M059J (cell line): ENCODE measurements around the gene SLC8A1. TPM values are rescaled to one million over a fixed set of nuclear protein-coding genes. Genes with fewer than 3 reads are reported as not detected.

Experiments
- DNase-seq: peaks from one replicate; pipeline ENCODE4 v3.0.0-alpha.2; 2012; ENCODE audit warnings: low read depth
- total RNA-seq: library from RNA; depleted of rRNA; stranded (reverse); fragments of >200 nt; shearing (Covaris generic); gene quantifications from 2 replicates; pipeline ENCODE4 v1.2.3, GENCODE V29; 2014

SLC8A1 gene
- total RNA-seq, 1 experiment from 2014 or later, result 1.9 TPM

- DNase-seq, result no peak
Measured at GRCh38 chr2:40193670-40194026, 258.2 kb downstream of the SLC8A1 start.

GRCh38 chr2:40192864-40193669 lies 258.8 kb downstream of the SLC8A1 start:
- DNase-seq, result peak; percentile 27

DNA sequence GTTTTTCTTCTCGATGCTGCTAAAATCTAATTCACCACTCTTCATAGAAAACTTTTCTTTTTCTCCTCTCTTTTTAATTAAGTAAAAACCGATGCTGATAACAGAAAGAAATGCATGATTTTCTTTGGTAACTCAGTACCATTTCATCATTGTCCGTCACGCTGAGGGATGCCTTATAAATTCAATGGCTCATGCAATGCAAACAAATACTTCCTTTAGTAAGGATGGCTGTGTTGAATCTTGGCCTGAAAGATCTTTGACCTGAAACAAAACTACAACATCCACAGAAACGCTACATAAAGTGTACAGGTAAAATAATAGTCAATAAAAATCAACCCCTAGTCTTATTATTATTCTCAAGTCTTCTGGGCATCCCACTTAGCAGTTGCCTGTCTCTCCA lies 261.4 kb downstream of the SLC8A1 start:
- DNase-seq, result no peak

GRCh38 chr2:40189881-40190280 lies 262.0 kb downstream of the SLC8A1 start:
- no peak for DNase-seq

DNA sequence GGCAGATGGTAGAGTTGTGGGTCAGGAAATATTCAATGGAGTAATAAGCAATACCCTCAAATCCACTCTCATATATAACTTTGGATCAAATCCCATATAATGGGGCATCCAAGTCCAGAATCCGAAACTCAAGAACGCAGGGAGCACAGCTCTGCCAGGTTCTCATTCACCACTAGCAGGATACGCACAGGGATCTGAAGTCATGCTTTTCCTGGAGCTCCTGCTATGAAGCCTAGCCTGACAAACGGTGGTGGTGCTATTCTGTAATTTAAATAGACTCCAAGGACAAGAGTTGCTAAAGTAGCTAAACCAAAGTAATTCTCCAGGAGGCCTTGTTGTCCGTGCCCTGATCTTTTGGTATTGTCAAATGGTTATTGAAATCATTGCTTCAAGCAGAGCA lies 264.8 kb downstream of the SLC8A1 start:
- DNase-seq, result no peak

- DNase-seq, result peak; percentile 3
Measured at GRCh38 chr2:40184551-40184950, 267.3 kb downstream of the SLC8A1 start.

- DNase-seq, result no peak
Measured at GRCh38 chr2:40181855-40182254, 270.0 kb downstream of the SLC8A1 start.

GRCh38 chr2:40179801-40180200 lies 272.1 kb downstream of the SLC8A1 start:
- DNase-seq, result no peak

DNA sequence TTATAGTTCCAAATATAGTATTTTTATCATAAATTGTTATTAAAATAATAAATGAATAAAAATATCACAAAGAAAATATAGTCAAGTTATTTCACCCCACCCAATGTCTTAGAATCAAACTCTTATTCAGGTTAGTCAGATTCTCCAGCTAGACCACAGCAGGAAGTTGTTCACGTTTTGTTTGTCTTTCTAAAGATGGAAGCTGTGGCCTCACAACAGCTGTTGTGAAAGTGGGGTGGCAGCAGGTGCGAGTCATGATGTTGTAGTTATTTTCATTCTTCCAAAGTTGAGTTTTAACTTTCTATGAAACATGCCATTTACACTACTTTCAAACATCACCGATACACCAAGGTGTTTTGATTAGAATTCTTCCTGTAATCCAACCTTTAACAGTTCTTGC lies 272.9 kb downstream of the SLC8A1 start:
- DNase-seq, result peak; percentile 24

GRCh38 chr2:40178171-40178778 lies 273.6 kb downstream of the SLC8A1 start:
- DNase-seq, result no peak

- DNase-seq, result no peak
Measured at GRCh38 chr2:40177366-40177765, 274.5 kb downstream of the SLC8A1 start.

DNA sequence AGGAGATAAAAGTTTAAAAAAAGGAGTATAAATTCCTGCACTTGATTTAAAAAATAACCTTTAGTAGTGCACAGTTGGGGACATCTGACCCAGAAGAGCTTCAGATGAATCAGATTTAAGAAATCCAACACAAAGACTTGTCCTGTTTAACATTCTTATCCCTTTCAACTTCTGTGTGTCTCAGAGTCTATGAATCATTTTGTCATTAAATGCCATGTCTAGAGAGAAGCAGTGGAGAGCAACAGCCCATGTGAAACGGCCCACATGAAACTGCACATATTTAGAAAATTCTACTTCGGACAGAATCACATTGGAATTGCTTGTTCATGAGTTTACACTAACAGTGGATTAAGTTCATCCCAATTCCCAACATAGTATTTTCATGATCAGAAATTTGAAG lies 278.6 kb downstream of the SLC8A1 start:
- DNase-seq, result peak; percentile 60

- DNase-seq, result no peak
Measured at GRCh38 chr2:40169856-40170255, 282.0 kb downstream of the SLC8A1 start.

DNA sequence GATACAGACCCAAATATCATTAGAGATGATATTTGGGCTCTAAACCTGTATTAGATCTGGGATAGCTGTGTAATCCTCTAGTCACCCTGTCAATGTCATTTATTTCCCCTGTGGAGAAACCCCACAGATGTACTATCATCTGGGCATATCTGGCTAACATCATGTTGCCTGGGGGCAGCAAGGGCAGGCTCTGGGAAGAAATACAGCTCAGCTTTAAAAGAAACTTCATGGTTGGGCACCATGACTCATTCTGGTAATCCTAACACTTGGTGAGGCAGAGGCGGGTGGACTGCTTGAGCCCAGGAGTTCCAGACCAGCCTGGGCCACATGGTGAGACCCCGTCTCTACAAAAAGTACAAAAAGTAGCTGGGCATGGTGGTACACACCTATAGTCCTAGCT lies 282.5 kb downstream of the SLC8A1 start:
- peak; percentile 92 for DNase-seq

DNA sequence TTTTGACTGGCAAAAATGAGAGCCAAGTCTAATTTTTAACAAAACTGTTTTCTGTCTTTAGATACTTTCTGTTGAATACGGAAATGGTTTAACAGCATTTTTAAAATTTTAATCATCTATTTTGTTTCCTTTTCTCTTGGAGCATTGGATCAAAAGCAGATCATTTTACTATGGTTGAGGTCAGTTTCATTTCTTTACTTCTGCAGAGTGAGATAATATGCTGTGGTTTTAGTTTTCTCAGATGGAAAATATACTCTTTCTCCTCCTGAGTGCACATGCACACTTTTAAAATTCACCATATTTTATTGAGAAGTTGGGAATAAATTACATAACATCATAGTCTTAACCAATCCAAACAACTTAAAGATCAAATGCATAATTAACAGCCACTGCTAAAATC lies 283.3 kb downstream of the SLC8A1 start:
- DNase-seq, result peak; percentile 40

DNA sequence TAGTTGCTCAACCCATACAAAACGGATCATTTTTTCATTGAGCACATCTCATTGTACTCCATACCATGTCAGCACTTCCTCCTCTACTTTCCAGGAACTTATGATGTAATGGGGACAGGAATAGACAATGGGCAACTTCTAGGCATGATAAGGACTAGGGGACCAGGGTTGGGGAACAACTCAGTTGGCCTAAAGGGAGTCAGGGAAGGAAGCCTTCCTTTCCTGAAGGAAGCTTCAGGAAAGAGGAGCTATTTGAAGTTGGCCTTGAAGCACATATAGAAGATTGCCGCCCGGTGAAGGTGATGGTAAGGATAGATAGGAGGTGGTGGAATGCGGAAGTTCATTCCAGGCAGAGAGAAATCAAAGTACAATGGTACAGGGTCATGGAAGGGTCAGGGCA lies 283.9 kb downstream of the SLC8A1 start:
- DNase-seq, result peak; percentile 40

DNA sequence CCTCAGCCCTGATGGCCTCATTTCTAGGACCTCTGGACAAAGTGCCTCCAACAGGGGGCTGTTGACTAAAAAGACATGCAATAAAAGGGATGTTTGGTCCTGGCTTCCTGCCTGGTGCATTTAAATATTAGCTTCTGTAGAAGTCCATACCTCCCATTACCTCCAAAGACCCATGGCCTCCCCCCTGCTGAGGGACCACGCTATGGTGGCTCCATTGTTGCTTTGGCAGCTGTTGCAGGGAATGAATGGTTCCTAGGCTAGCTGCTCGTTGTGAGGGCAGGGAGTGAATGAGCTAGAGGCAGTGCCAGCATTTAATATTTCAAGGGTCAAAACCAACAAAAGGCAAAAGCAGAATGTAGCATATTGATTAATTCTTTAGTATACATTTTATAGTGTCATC lies 285.9 kb downstream of the SLC8A1 start:
- DNase-seq, result no peak

GRCh38 chr2:40165509-40165844 lies 286.4 kb downstream of the SLC8A1 start:
- no peak for DNase-seq

- no peak for DNase-seq
Measured at GRCh38 chr2:40164736-40165508, 287.0 kb downstream of the SLC8A1 start.

DNA sequence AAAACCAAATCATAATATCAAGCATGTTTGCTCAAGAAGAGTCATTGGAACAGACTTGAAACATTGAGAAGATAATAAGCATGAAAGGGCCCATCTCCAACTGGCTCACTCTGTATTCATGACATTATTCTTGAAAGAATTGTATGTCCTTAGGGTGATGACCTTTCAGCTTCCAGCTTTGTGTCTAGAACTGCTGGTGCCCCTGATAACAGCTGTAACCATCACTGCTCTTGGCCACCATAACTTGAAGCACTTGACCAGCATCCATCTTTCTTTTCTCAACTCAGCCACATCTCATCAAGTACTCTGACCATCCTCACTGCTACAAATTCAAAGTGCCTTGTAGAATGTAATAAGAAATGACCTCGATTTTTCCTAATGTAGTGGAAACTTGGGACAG lies 289.9 kb downstream of the SLC8A1 start:
- DNase-seq, result no peak

GRCh38 chr2:40160751-40161218 lies 291.1 kb downstream of the SLC8A1 start:
- DNase-seq, result no peak

DNA sequence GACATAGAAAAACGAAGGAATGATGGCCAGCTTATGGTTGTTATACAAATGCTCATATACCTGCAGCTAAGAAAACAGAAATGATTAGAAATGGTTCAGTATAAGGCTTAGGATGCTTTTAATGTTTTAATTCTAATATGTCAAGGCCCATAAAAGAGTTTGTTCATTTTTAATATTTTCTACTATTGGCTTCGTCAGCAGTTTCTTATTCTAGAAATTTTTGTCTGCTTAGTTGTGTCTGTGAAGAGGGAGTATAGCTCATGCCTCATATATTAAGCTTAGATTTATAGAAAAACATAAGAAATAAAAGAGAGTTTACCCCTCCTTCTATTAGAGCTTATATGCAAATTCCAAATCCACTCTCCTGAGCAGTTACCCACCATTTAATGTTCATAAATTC lies 292.6 kb downstream of the SLC8A1 start:
- DNase-seq, result no peak

- no peak for DNase-seq
Measured at GRCh38 chr2:40158781-40159180, 293.1 kb downstream of the SLC8A1 start.
